ENCODE measurements around the gene HTRA3. TPM values are rescaled to one million over a fixed set of nuclear protein-coding genes. Genes with fewer than 3 reads are reported as not detected.
A peak's percentile ranks its signal among the peaks of the same experiment; 100 is the strongest.

HTRA3 gene
- total and polyA plus RNA-seq, 4 donors, result 0.36 to 1.2 (median 1.1) TPM

DNA sequence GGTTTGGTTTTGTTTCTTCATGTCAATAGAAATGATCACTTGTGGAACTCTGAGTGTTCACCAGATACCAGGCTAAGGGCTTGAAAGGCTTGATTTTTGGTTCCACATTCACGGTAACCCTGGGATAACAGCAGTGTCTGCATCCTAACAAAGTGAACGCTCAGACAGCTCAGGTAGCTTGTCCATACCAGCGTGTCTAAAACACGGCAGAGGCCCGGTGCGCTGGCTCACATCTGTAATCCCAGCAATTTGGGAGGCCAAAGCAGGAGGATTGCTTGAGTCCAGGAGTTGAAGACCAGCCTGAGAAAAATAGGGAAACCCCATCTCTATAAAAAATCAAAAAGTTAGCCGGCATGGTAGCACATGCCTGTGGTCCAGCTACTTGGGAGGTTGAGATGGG lies 49.0 kb downstream of the HTRA3 start:
- Histone ChIP-seq H3K4me1 (ENCODE audit: control insufficient read depth in 4 of 4, insufficient read depth in 4 of 4, low read length in 3 of 4) (peaks cover 0 to 4% (median 0%) of the 10 kb centered on the region in 4 donors), H3K4me3 (ENCODE audit: low read depth in 1 of 3, low read length in 3 of 3) (no peak overlapping the region), H3K36me3 (ENCODE audit: control insufficient read depth in 4 of 4, insufficient read depth in 3 of 4, low read depth in 1 of 4, low read length in 3 of 4) (no peaks in the 10 kb centered on the region), H3K9ac (ENCODE audit: low read depth in 1 of 2, low read length in 2 of 2) (no peak overlapping the region), H3K27me3 (ENCODE audit: control insufficient read depth in 4 of 4, insufficient read depth in 4 of 4, low read length in 3 of 4) (no peaks in the 10 kb centered on the region), H3K9me3 (ENCODE audit: control insufficient read depth in 4 of 4, low read length in 3 of 4) (no peaks in the 10 kb centered on the region), H3K27ac (ENCODE audit: low read depth in 1 of 2, low read length in 2 of 2) (no peak overlapping the region)
- DNase-seq (ENCODE audit: low spot score), result peak; percentile 13
- TF ChIP-seq SP1 (IDR thresholded peaks at IDR 0.05) (no peak), EGR1 (IDR thresholded peaks at IDR 0.05; ENCODE audit: low read depth in 2 of 2) (no peak), NR2F2 (IDR thresholded peaks at IDR 0.05) (no peak), YY1 (IDR thresholded peaks at IDR 0.05) (no peak), RAD21 (IDR thresholded peaks at IDR 0.05) (no peak), TAF1 (conservative IDR thresholded peaks at IDR 0.05) (no peak), HNF4A (conservative IDR thresholded peaks at IDR 0.05) (no peak), FOXA2 (IDR thresholded peaks at IDR 0.05) (no peak), HNF4G (IDR thresholded peaks at IDR 0.05) (no peak), ZBTB33 (IDR thresholded peaks at IDR 0.05) (no peak)
- 95% methylated on average over 7 of the region's 7 CpGs for WGBS

DNA sequence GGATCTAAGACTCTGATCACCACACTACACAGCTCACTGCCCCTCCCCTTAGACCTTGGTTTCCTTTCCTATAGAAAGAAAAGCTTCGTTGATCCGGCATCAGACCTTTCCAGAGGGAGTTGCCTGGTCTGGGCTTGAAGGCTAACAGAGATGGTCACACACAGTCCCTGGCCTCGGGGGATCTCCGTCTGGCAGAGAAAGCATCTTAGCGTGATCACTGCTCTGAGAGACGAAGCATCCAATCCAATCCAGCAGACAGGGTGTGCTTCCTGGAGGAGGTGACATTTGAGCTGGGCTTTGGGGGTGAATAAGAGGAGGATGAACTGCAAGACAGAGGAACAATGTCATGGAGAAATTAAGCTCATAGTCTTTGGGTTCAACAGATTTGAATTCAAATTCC lies 49.5 kb downstream of the HTRA3 start:
- WGBS, result 92% methylated on average over 6 of the region's 6 CpGs
- DNase-seq (ENCODE audit: low spot score), result peak; percentile 25
- Histone ChIP-seq H3K4me1 (ENCODE audit: control insufficient read depth in 4 of 4, insufficient read depth in 4 of 4, low read length in 3 of 4) (peaks cover 0 to 4% (median 0%) of the 10 kb centered on the region in 4 donors), H3K27ac (ENCODE audit: low read depth in 1 of 2, low read length in 2 of 2) (no peak overlapping the region), H3K36me3 (ENCODE audit: control insufficient read depth in 4 of 4, insufficient read depth in 3 of 4, low read depth in 1 of 4, low read length in 3 of 4) (no peaks in the 10 kb centered on the region), H3K9me3 (ENCODE audit: control insufficient read depth in 4 of 4, low read length in 3 of 4) (peaks cover 0 to 5% (median 0%) of the 10 kb centered on the region in 4 donors), H3K27me3 (ENCODE audit: control insufficient read depth in 4 of 4, insufficient read depth in 4 of 4, low read length in 3 of 4) (no peaks in the 10 kb centered on the region), H3K4me3 (ENCODE audit: low read depth in 1 of 3, low read length in 3 of 3) (no peak overlapping the region), H3K9ac (ENCODE audit: low read depth in 1 of 2, low read length in 2 of 2) (no peak overlapping the region)
- TF ChIP-seq, protein P1, sequence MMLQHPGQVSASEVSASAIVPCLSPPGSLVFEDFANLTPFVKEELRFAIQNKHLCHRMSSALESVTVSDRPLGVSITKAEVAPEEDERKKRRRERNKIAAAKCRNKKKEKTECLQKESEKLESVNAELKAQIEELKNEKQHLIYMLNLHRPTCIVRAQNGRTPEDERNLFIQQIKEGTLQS (IDR thresholded peaks at IDR 0.05), result no peak

- H3K9me3 ChIP-seq (ENCODE audit: control insufficient read depth in 4 of 4, low read length in 3 of 4), result peaks cover 0 to 5% (median 0%) of the 10 kb centered on the region in 4 donors
- H3K9ac ChIP-seq (ENCODE audit: low read depth in 1 of 2, low read length in 2 of 2), result no peak overlapping the region
- H3K27me3 ChIP-seq (ENCODE audit: control insufficient read depth in 4 of 4, insufficient read depth in 4 of 4, low read length in 3 of 4), result no peaks in the 10 kb centered on the region
- no peak overlapping the region for H3K27ac ChIP-seq (ENCODE audit: low read depth in 1 of 2, low read length in 2 of 2)
- H3K36me3 ChIP-seq (ENCODE audit: control insufficient read depth in 4 of 4, insufficient read depth in 3 of 4, low read depth in 1 of 4, low read length in 3 of 4), result no peaks in the 10 kb centered on the region
- DNase-seq (ENCODE audit: low spot score), result peak; percentile 29
- peak; percentile 8 to 33 for TF ChIP-seq RAD21 (IDR thresholded peaks at IDR 0.05)
- TF ChIP-seq TAF1 (conservative IDR thresholded peaks at IDR 0.05), result no peak
- TF ChIP-seq SP1 (IDR thresholded peaks at IDR 0.05), result peak; percentile 72
- TF ChIP-seq NR2F2 (IDR thresholded peaks at IDR 0.05), result peak; percentile 98
- TF ChIP-seq RXRA (IDR thresholded peaks at IDR 0.05), result peak; percentile 72 to 77
- TF ChIP-seq JUND (IDR thresholded peaks at IDR 0.05), result peak in 1 of 2 donors; percentile 24
- H3K4me1 ChIP-seq (ENCODE audit: control insufficient read depth in 4 of 4, insufficient read depth in 4 of 4, low read length in 3 of 4), result peaks cover 0 to 4% (median 0%) of the 10 kb centered on the region in 4 donors
- no peak overlapping the region for H3K4me3 ChIP-seq (ENCODE audit: low read depth in 1 of 3, low read length in 3 of 3)
- 71% methylated on average over 13 of the region's 13 CpGs for WGBS
Measured at GRCh38 chr4:8319731-8320385, 50.3 kb downstream of the HTRA3 start.

Measured in liver (tissue), 9 donors.